Lower leg skin (tissue), 4 donors: ENCODE results near the gene DTX4. TPM values are rescaled to one million over a fixed set of nuclear protein-coding genes. Genes with fewer than 3 reads are reported as not detected.

Experiments used
- DNase-seq, 2 donors: peaks; one replicate each; pipeline ENCODE4 v3.0.0-alpha.2; 2019; ENCODE audit warnings: low spot score in 2 of 2
- H3K4me3 ChIP-seq: fragments of 200-600 bp; sonication (generic); 2 replicates; pipeline ENCODE4 v1.5.1; 2017; ENCODE audit warnings: mild to moderate bottlenecking, low read depth; ENCODE audit not compliant: poor library complexity, severe bottlenecking
- POLR2A ChIP-seq, 2 donors: fragments of 450-650 bp; IDR thresholded peaks; one replicate each; pipeline ENCODE4 v1.6.1; 2016 to 2017; ENCODE audit warnings: antibody characterized with exemption in 2 of 2, mild to moderate bottlenecking in 1 of 2, moderate library complexity in 1 of 2
- WGBS, 2 donors: methylation state at CpG; one replicate each; pipeline ENCODE4 v1.1.5; 2018; 5-methylcytosine and 5-hydroxymethylcytosine counted together
- intact Hi-C: fragments of 100-400 bp; cut with DNase I; formaldehyde crosslinking; loops from one replicate; pipeline ENCODE4 v1.15.0; 2023; ENCODE audit warnings: low total_unique reads
- total RNA-seq, 4 donors: library from RNA; depleted of rRNA; stranded (reverse); fragments of >200 nt; gene quantifications; one replicate each; pipeline ENCODE4 v1.1.0, GENCODE V29; 2016
- TF ChIP-seq, protein P1 (sequence below), 3 donors: fragments of 450-650 bp; IDR thresholded peaks; one replicate each; pipeline ENCODE4 v1.5.1; 2016; ENCODE audit warnings: antibody characterized with exemption in 3 of 3, mild to moderate bottlenecking in 3 of 3, moderate library complexity in 2 of 3

DTX4 gene
- total RNA-seq, 4 donors from 2014 or later = 1.2 to 6.4 (median 3.4) TPM

DNA sequence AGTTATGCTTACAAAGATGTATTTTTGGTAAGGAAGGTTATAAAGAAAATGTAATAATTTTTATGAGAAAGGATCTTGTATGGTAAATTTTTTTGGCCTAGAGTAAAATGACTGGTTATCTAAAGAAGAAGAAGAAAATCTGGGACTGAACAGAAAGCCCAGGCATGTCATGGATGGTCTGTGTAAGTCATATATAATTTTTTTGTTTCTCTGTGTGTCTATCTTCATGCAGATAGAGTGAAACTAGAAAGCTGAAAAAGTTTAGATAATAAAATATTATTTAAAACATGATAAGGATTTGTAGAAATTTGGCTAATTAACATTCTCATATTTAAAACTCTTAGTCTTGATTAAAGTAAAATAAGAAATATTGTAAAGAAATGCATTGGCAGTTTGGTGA, 68.4 kb downstream of the DTX4 start:
- TF ChIP-seq, protein P1, sequence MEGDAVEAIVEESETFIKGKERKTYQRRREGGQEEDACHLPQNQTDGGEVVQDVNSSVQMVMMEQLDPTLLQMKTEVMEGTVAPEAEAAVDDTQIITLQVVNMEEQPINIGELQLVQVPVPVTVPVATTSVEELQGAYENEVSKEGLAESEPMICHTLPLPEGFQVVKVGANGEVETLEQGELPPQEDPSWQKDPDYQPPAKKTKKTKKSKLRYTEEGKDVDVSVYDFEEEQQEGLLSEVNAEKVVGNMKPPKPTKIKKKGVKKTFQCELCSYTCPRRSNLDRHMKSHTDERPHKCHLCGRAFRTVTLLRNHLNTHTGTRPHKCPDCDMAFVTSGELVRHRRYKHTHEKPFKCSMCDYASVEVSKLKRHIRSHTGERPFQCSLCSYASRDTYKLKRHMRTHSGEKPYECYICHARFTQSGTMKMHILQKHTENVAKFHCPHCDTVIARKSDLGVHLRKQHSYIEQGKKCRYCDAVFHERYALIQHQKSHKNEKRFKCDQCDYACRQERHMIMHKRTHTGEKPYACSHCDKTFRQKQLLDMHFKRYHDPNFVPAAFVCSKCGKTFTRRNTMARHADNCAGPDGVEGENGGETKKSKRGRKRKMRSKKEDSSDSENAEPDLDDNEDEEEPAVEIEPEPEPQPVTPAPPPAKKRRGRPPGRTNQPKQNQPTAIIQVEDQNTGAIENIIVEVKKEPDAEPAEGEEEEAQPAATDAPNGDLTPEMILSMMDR (IDR thresholded peaks at IDR 0.05) = no peak
- TF ChIP-seq POLR2A (IDR thresholded peaks at IDR 0.05) = no peak
- DNase-seq = no peak

DNA sequence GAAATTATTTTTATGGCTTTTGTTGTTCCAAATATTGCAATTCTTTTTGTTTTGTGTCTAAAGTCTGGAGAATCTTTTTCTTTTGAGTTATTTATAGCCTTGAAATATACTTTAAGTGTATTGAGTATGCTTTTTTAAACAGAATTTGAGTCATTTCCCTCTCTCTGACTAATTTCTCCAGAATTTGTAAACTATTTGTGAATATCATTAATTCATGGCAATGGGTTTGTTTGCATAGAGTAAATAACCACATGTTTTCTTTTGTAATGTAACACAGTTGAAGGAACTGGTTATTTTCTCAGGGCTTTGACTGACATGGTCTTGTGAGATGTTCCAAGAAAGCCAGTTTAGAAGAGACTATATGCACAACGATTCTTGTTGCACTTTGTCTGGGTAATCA, 71.7 kb downstream of the DTX4 start:
- DNase-seq = no peak
- intact Hi-C loops = no loop called here
- no peak overlapping the region for H3K4me3 ChIP-seq
- TF ChIP-seq POLR2A (IDR thresholded peaks at IDR 0.05) = no peak
- TF ChIP-seq, protein P1 (IDR thresholded peaks at IDR 0.05) = no peak
- 79 to 83% methylated on average over 1 of the region's 1 CpG for WGBS, 2 donors

More for the DNA sequence above, 68.4 kb downstream of the DTX4 start:
- intact Hi-C loops = no loop called here
- H3K4me3 ChIP-seq = no peak overlapping the region

DNA sequence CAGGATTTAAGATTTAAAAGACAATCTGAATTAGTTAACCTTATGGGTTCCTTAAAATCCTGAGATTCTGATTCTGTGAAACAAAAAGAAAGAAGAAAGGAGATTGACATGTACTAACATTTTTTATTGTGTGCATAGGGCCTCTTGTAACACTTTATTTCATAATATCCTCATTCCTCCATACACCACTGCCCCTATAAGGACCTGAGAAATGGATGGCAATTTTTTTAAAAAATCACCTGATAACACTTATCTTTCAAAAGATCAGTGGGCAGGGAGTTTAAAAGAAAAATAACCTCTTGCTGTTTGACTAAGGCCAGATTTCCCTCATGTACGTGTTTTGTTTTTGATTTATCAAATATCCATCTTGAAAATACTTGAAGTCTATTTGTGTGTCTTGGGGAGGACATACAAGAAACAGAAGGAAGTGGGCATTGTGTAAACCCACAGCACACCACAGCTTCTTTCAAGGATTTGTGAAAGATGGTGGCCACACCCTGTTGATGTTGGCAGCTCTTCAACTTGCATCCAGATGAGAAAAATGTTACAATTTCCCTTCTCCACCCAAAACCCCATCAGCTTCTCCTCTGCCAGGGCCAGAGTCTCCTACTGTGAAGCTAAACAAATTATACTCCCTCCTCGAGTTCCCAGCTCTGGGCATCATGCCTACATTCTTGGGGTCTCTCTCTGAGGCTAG, 75.7 kb downstream of the DTX4 start:
- H3K4me3 ChIP-seq = no peak overlapping the region
- 6 to 9% methylated on average over 2 of the region's 2 CpGs for WGBS, 2 donors
- intact Hi-C loops = no loop called here
- TF ChIP-seq POLR2A (IDR thresholded peaks at IDR 0.05) = no peak
- TF ChIP-seq, protein P1 (IDR thresholded peaks at IDR 0.05) = no peak
- DNase-seq = peak in 1 of 2 donors; percentile 80

DNA sequence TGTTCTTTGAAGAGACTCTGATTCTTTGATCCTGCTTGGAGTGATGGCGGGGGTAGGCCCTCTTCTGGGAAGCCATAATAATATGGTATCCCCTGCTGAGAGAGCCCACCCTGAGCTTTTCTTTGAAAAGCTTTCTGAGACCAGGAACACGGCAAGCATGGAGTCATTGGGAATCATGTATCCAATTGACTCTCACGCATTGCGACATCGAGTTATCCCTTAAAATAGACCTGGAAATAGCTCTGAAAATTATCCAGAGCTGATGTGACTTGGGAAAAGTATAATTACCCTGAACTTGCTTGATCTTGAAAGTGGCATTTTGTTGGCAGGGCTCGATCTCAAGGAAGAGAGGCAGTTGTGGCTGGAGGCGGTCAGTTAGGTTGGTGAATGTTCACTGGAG, 77.6 kb downstream of the DTX4 start:
- no peak for DNase-seq
- WGBS, 2 donors = 87 to 90% methylated on average over 7 of the region's 7 CpGs

DNA sequence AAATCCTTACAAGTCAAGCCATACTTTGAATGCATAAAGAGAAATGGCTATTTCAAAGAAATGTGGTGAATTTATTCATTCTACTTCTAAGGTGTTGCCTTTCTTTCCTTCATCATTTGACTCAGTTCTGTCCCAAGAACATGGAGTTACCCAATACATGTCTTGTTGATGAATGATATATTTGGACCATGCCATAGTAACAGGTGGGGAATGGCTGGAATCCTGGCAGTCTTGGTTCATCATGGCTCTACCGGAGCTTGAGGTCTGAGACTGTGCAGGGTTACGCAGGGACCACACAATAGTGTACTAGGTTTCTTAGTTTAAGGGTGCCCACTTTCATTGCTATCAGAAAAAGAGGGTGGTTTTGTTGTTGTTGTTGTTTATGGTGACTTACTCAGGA, 81.1 kb downstream of the DTX4 start:
- WGBS, 2 donors = 88 to 95% methylated on average over 2 of the region's 2 CpGs
- DNase-seq = no peak
- TF ChIP-seq, protein P1 (IDR thresholded peaks at IDR 0.05) = no peak
- TF ChIP-seq POLR2A (IDR thresholded peaks at IDR 0.05) = no peak
- intact Hi-C loops = no loop called here
- H3K4me3 ChIP-seq = no peak overlapping the region

More for the DNA sequence above, 77.6 kb downstream of the DTX4 start:
- no peak for TF ChIP-seq POLR2A (IDR thresholded peaks at IDR 0.05)
- TF ChIP-seq, protein P1 (IDR thresholded peaks at IDR 0.05) = no peak
- intact Hi-C loops = no loop called here
- H3K4me3 ChIP-seq = no peak overlapping the region

DNA sequence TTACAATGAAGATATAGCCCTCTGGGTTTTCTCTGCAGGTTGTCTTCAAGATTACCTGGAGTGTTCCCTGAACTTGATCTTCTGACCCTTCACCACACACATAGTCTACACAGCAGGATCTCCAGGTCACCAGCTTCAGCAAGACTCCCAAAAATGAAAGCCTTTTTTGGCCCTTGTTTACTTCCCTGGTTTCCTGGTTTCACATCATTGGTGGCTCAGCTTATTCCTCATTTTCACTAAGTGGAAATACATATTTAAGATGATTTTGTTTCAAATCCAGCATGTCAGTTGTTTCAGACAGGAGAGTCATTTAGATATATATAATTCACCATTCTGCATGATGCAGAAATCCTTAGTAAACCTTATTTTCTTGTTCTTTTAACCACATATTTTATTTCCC, 82.4 kb downstream of the DTX4 start:
- TF ChIP-seq, protein P1 (IDR thresholded peaks at IDR 0.05) = no peak
- no peak for TF ChIP-seq POLR2A (IDR thresholded peaks at IDR 0.05)

More for the DNA sequence above, 82.4 kb downstream of the DTX4 start:
- no peak overlapping the region for H3K4me3 ChIP-seq
- no peak for DNase-seq
- intact Hi-C loops = no loop called here
